Measurements from ENCODE around the gene SGCA. TPM values are rescaled to one million over a fixed set of nuclear protein-coding genes. Genes with fewer than 3 reads are reported as not detected.

Gene SGCA
- total and polyA plus RNA-seq, 2 of the 13 experiments (the other 11 are each of a cell fraction or from before 2014, with no cell fraction given) = not detected

GRCh38 chr17:50149417-50150353 lies 16.1 kb upstream of the SGCA start (continued):
- TF ChIP-seq ZNF335 (CRISPR knock-in tag; IDR thresholded peaks at IDR 0.05) (no peak), ZNF800 (CRISPR knock-in tag; IDR thresholded peaks at IDR 0.05) (peak; percentile 88; the same call in 1 of the 2 replicates), ZNF281 (CRISPR knock-in tag; IDR thresholded peaks at IDR 0.05; ENCODE audit: borderline replicate concordance) (no peak), FIP1L1 (IDR thresholded peaks at IDR 0.05; ENCODE audit: borderline replicate concordance, insufficient read depth, low read depth, low read length) (no peak), ZNF563 (CRISPR knock-in tag; IDR thresholded peaks at IDR 0.05) (peak; percentile 72), POLR2A (IDR thresholded peaks at IDR 0.05; ENCODE audit: insufficient read depth in 1 of 2, low read depth in 2 of 2, low read length in 2 of 2) (no peak), TAF15 (IDR thresholded peaks at IDR 0.05; ENCODE audit: low read depth, low read length, poor library complexity, severe bottlenecking) (no peak), ZNF558 (CRISPR knock-in tag; IDR thresholded peaks at IDR 0.05; ENCODE audit: borderline replicate concordance) (no peak), ZNF138 (CRISPR knock-in tag; IDR thresholded peaks at IDR 0.05; ENCODE audit: low read depth) (no peak; the same call in none of the 2 replicates), ZNF460 (CRISPR knock-in tag; IDR thresholded peaks at IDR 0.05; ENCODE audit: borderline replicate concordance) (no peak), ZNF607 (CRISPR knock-in tag; IDR thresholded peaks at IDR 0.05; ENCODE audit: borderline replicate concordance) (peak; percentile 34; the same call in 1 of the 2 replicates), ZSCAN21 (CRISPR knock-in tag; IDR thresholded peaks at IDR 0.05; ENCODE audit: borderline replicate concordance) (peak; percentile 83; the same call in 1 of the 2 replicates), SNAI1 (CRISPR knock-in tag; IDR thresholded peaks at IDR 0.05; ENCODE audit: borderline replicate concordance) (no peak), ZNF883 (CRISPR knock-in tag; IDR thresholded peaks at IDR 0.05; ENCODE audit: not compliant biosample characterization) (no peak), ELF3 (CRISPR knock-in tag; IDR thresholded peaks at IDR 0.05) (peak; percentile 77; the same call in 1 of the 2 replicates), ZNF441 (CRISPR knock-in tag; IDR thresholded peaks at IDR 0.05; ENCODE audit: borderline replicate concordance) (peak; percentile 86)
- TF ChIP-seq, protein P1, sequence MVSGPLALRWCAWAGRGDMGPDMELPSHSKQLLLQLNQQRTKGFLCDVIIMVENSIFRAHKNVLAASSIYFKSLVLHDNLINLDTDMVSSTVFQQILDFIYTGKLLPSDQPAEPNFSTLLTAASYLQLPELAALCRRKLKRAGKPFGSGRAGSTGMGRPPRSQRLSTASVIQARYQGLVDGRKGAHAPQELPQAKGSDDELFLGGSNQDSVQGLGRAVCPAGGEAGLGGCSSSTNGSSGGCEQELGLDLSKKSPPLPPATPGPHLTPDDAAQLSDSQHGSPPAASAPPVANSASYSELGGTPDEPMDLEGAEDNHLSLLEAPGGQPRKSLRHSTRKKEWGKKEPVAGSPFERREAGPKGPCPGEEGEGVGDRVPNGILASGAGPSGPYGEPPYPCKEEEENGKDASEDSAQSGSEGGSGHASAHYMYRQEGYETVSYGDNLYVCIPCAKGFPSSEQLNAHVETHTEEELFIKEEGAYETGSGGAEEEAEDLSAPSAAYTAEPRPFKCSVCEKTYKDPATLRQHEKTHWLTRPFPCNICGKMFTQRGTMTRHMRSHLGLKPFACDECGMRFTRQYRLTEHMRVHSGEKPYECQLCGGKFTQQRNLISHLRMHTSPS (CRISPR knock-in tag; IDR thresholded peaks at IDR 0.05; ENCODE audit: low read depth) = no peak; the same call in 1 of the 2 replicates
- TF ChIP-seq, protein P2, sequence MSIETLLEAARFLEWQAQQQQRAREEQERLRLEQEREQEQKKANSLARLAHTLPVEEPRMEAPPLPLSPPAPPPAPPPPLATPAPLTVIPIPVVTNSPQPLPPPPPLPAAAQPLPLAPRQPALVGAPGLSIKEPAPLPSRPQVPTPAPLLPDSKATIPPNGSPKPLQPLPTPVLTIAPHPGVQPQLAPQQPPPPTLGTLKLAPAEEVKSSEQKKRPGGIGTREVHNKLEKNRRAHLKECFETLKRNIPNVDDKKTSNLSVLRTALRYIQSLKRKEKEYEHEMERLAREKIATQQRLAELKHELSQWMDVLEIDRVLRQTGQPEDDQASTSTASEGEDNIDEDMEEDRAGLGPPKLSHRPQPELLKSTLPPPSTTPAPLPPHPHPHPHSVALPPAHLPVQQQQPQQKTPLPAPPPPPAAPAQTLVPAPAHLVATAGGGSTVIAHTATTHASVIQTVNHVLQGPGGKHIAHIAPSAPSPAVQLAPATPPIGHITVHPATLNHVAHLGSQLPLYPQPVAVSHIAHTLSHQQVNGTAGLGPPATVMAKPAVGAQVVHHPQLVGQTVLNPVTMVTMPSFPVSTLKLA (IDR thresholded peaks at IDR 0.05) = no peak
